CD14-positive monocyte (primary cell): ENCODE results near the gene DCAKD. TPM values are rescaled to one million over a fixed set of nuclear protein-coding genes. Genes with fewer than 3 reads are reported as not detected.

ENCODE experiments used
- DNase-seq, 3 donors: peaks; one replicate each; pipeline ENCODE4 v3.0.0-alpha.2; 2011 to 2022
- H2AFZ ChIP-seq: 2 replicates; pipeline ENCODE4 v1.6.0; 2012; ENCODE audit warnings: mild to moderate bottlenecking, low read depth, low read length, inconsistent platforms; ENCODE audit not compliant: insufficient read depth, poor library complexity, severe bottlenecking
- H3K27ac ChIP-seq, 2 donors: 1 replicate in 1 of 2; 2 replicates in 1 of 2; pipeline ENCODE4 v1.5.1; 2012 to 2013; ENCODE audit warnings: low read length in 2 of 2, control low read depth in 1 of 2, inconsistent platforms in 1 of 2, low read depth in 1 of 2, mild to moderate bottlenecking in 1 of 2
- H3K27me3 ChIP-seq, 2 donors: one replicate each; pipeline versions ENCODE4 v1.6.0 to v1.6.1; 2011 to 2013; ENCODE audit warnings: low read length in 2 of 2; ENCODE audit not compliant: control insufficient read depth in 2 of 2, insufficient read depth in 2 of 2
- H3K36me3 ChIP-seq, 2 donors: replicated peaks in 1 of 2; 1 replicate in 1 of 2; 2 replicates in 1 of 2; pipeline versions ENCODE4 v1.5.1 to v1.6.1; 2012 to 2013; ENCODE audit warnings: low read length in 2 of 2, control low read depth in 1 of 2, inconsistent platforms in 1 of 2, mild to moderate bottlenecking in 1 of 2; ENCODE audit not compliant: insufficient read depth in 2 of 2, control insufficient read depth in 1 of 2
- H3K4me1 ChIP-seq, 2 donors: 1 replicate in 1 of 2; 2 replicates in 1 of 2; pipeline versions ENCODE4 v1.5.1 to v1.6.1; 2012 to 2013; ENCODE audit warnings: low read length in 2 of 2, control low read depth in 1 of 2, inconsistent platforms in 1 of 2, mild to moderate bottlenecking in 1 of 2, moderate library complexity in 1 of 2; ENCODE audit not compliant: insufficient read depth in 2 of 2, control insufficient read depth in 1 of 2
- H3K4me2 ChIP-seq: replicated peaks from 2 replicates; pipeline ENCODE3; 2012; ENCODE audit warnings: low read length, moderate library complexity, mild to moderate bottlenecking; ENCODE audit not compliant: poor library complexity, severe bottlenecking; ENCODE audit errors: extremely low read depth
- H3K4me3 ChIP-seq, 3 experiments: fragments of 200-600 bp in 1 of 3; sonication (generic) in 1 of 3; replicated peaks in 1 of 3; 1 replicate in 2 of 3; 2 replicates in 1 of 3; pipeline ENCODE4 v1.5.1; 2011 to 2013; ENCODE audit warnings: low read length in 3 of 3, mild to moderate bottlenecking in 3 of 3, control low read depth in 2 of 3, low read depth in 2 of 3, inconsistent platforms in 1 of 3, moderate library complexity in 1 of 3
- H3K79me2 ChIP-seq: 2 replicates; pipeline ENCODE4 v1.6.0; 2012; ENCODE audit warnings: mild to moderate bottlenecking, control low read depth, inconsistent platforms, low read length, moderate library complexity; ENCODE audit not compliant: insufficient read depth
- H3K9ac ChIP-seq: 2 replicates; pipeline ENCODE4 v1.6.0; 2017; ENCODE audit warnings: low read length, mild to moderate bottlenecking; ENCODE audit not compliant: insufficient read depth, poor library complexity, severe bottlenecking
- H3K9me3 ChIP-seq, 2 donors: replicated peaks in 1 of 2; 1 replicate in 1 of 2; 2 replicates in 1 of 2; pipeline versions ENCODE4 v1.5.1 to v1.6.1; 2012 to 2013; ENCODE audit warnings: low read length in 2 of 2, control low read depth in 1 of 2; ENCODE audit not compliant: control insufficient read depth in 1 of 2, insufficient read depth in 1 of 2
- H4K20me1 ChIP-seq: 2 replicates; pipeline ENCODE4 v1.6.0; 2012; ENCODE audit warnings: mild to moderate bottlenecking, low read length, control low read depth, moderate library complexity; ENCODE audit not compliant: insufficient read depth
- H3K27ac Mint-ChIP-seq, 7 donors: one replicate each; pipeline ENCODE4 v1.8.0; 2020; ENCODE audit warnings: mild to moderate bottlenecking in 7 of 7, mixed read lengths in 7 of 7, moderate library complexity in 6 of 7, inconsistent platforms in 2 of 7
- H3K27me3 Mint-ChIP-seq, 3 donors: one replicate each; pipeline ENCODE4 v1.8.0; 2021 to 2022; ENCODE audit warnings: low read depth in 3 of 3, mild to moderate bottlenecking in 3 of 3, mixed read lengths in 3 of 3, moderate library complexity in 3 of 3, inconsistent platforms in 1 of 3
- H3K36me3 Mint-ChIP-seq, 2 donors: one replicate each; pipeline ENCODE4 v1.8.0; 2020; ENCODE audit warnings: mixed read lengths in 2 of 2, inconsistent platforms in 1 of 2, mild to moderate bottlenecking in 1 of 2
- H3K4me1 Mint-ChIP-seq: one replicate; pipeline ENCODE4 v1.8.0; 2020; ENCODE audit warnings: mild to moderate bottlenecking, mixed read lengths
- H3K4me3 Mint-ChIP-seq, 2 donors: one replicate each; pipeline ENCODE4 v1.8.0; 2020; ENCODE audit warnings: mild to moderate bottlenecking in 2 of 2, mixed read lengths in 2 of 2, moderate library complexity in 1 of 2
- H3K9me3 Mint-ChIP-seq, 7 donors: one replicate each; pipeline ENCODE4 v1.8.0; 2020 to 2022; ENCODE audit warnings: mixed read lengths in 7 of 7, mild to moderate bottlenecking in 6 of 7, moderate library complexity in 6 of 7, inconsistent platforms in 2 of 7
- CTCF ChIP-seq: fragments of 200-600 bp; IDR thresholded peaks from one replicate; pipeline ENCODE4 v1.8.0; 2022; ENCODE audit warnings: antibody characterized with exemption, mild to moderate bottlenecking
- WGBS: methylation state at CpG from one replicate; pipeline ENCODE4 v1.1.5; 2013; ENCODE audit warnings: missing lambda C conversion rate; ENCODE audit not compliant: insufficient coverage; 5-methylcytosine and 5-hydroxymethylcytosine counted together
- intact Hi-C, 2 donors: fragments of 100-400 bp; cut with micrococcal nuclease; formaldehyde crosslinking; loops; one replicate each; pipeline versions ENCODE4 v1.15.0 to v1.15.1; 2023
- polyA plus RNA-seq, 3 donors: library from polyadenylated mRNA; depleted of rRNA in 1 of 3; unstranded in 2 of 3; stranded (reverse) in 1 of 3; fragments of 300-500 nt in 2 of 3; fragments of >200 nt in 1 of 3; fragmentation: Illumina TruSeq in 2 of 3; gene quantifications; 1 replicate in 2 of 3; 2 replicates in 1 of 3; pipeline ENCODE4 v1.2.3, GENCODE V29; 2012 to 2021

DCAKD gene
- polyA plus RNA-seq, 3 donors: 6.6 to 10.0 (median 8.7) TPM

DNA sequence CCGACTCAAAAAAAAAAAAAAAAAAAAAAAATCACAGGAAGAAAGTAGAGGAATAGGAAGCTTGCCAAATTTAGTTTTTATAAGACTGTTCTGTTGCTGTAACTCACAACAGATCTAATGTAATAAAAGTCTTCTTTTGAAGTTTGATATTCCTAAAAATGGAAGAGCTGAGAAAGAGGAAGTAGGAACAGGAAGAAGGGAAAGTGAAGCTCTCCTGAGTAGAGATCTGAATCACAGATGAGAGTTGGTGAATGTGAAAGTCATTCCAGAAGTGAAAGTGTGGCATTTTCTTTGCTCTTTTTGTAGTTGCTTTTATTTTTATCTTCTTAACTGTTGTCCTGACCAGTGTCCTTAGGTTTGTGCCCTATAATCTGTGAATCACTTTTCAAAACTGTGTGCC, 11.8 kb upstream of the DCAKD start:
- H3K9ac ChIP-seq: peak overlapping the region; percentile 15
- peaks cover 49% of the 10 kb centered on the region for H4K20me1 ChIP-seq
- peaks cover 4 to 11% of the 10 kb centered on the region in 2 donors for H3K36me3 ChIP-seq
- peaks cover 0 to 3% (median 0%) of the 10 kb centered on the region in 7 donors for H3K9me3 Mint-ChIP-seq
- intact Hi-C loops: no loop called here
- H2AFZ ChIP-seq: no peak overlapping the region
- peak; percentile 20 to 69 (median 65) for DNase-seq
- no CpG with 5 or more reads among the region's 1 CpG for WGBS
- peak overlapping the region in 2 of 3 experiments; percentile 3 to 99 for H3K4me3 ChIP-seq
- peak overlapping the region; percentile 51 to 70 for H3K27ac ChIP-seq
- H3K27ac Mint-ChIP-seq: peak overlapping the region; percentile 78 to 93 (median 90)
- H3K4me1 ChIP-seq: peaks cover 60 to 64% of the 10 kb centered on the region in 2 donors
- H3K4me3 Mint-ChIP-seq: peak overlapping the region; percentile 61 to 87
- H3K27me3 ChIP-seq: no peaks in the 10 kb centered on the region
- H3K27me3 Mint-ChIP-seq: no peaks in the 10 kb centered on the region
- H3K9me3 ChIP-seq: no peaks in the 10 kb centered on the region
- peaks cover 63% of the 10 kb centered on the region for H3K4me1 Mint-ChIP-seq
- peak overlapping the region; percentile 96 for H3K4me2 ChIP-seq
- TF ChIP-seq CTCF: no peak
- peaks cover 13 to 26% of the 10 kb centered on the region in 2 donors for H3K36me3 Mint-ChIP-seq
- peaks cover 94% of the 10 kb centered on the region for H3K79me2 ChIP-seq

DNA sequence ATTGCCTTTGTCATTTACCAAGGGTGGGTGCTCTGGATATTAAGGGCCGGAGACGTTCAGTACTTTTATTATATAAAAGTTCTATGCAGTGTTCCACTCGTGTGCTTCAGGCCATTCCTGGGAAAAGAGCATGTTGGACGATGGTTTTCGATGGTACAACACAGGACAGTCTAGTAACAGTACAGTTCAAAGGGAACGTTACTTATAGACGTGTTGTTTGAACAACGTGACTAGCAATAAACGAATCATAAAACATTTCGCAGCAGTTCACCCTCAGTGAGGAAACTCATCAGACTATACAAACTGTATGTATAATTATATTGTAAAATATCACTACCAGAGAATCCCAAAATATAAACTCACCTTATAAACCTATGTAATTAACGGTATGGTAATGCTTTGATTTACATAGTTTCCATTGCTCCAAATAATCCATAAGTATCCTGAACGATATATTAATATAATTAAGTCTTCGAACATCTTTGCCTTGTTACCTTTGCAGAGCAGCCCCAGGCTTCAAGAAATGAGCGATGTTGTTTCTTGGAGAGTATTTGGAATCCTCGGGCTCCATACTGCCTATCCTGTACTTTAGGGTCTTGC, 10.3 kb upstream of the DCAKD start:
- Mint-ChIP-seq H3K36me3 (peaks cover 3 to 15% of the 10 kb centered on the region in 2 donors), H3K4me1 (peaks cover 55% of the 10 kb centered on the region), H3K4me3 (peak overlapping the region; percentile 99 to 100), H3K9me3 (peaks cover 0 to 3% (median 0%) of the 10 kb centered on the region in 7 donors), H3K27ac (peak overlapping the region; percentile 96 to 100 (median 99)), H3K27me3 (no peaks in the 10 kb centered on the region)
- TF ChIP-seq CTCF: no peak
- Histone ChIP-seq H3K27ac (peak overlapping the region; percentile 72 to 99), H3K4me3 (peak overlapping the region; percentile 76 to 99 (median 94)), H3K4me2 (peak overlapping the region; percentile 96), H3K9me3 (no peaks in the 10 kb centered on the region), H3K27me3 (no peaks in the 10 kb centered on the region), H2AFZ (peak overlapping the region; percentile 91), H3K9ac (peak overlapping the region; percentile 93), H3K36me3 (no peaks in the 10 kb centered on the region), H4K20me1 (peaks cover 34% of the 10 kb centered on the region), H3K4me1 (peaks cover 60 to 64% of the 10 kb centered on the region in 2 donors), H3K79me2 (peaks cover 89% of the 10 kb centered on the region)
- 0% methylated on average over 1 of the region's 15 CpGs for WGBS
- DNase-seq: no peak
- intact Hi-C loops: loop anchor here in 1 of 2 donors (2.0 kb wide), 1 partner anchor 115 kb away; the partner anchor contains the start of gene KIF18B
